CD4-positive, alpha-beta T cell treated with Interleukin-10 for 1 hour (primary cell): Measurements from ENCODE around the gene EPN2.
"Not testable (repeated sequence)": the region's sequence is repeated elsewhere in the genome, so short reads cannot be mapped to it uniquely, and the experiment has no call there.

Experiments used
- DNase-seq: peaks from one replicate; pipeline ENCODE4 v3.0.0-alpha.2; 2020

EPN2 gene

DNA sequence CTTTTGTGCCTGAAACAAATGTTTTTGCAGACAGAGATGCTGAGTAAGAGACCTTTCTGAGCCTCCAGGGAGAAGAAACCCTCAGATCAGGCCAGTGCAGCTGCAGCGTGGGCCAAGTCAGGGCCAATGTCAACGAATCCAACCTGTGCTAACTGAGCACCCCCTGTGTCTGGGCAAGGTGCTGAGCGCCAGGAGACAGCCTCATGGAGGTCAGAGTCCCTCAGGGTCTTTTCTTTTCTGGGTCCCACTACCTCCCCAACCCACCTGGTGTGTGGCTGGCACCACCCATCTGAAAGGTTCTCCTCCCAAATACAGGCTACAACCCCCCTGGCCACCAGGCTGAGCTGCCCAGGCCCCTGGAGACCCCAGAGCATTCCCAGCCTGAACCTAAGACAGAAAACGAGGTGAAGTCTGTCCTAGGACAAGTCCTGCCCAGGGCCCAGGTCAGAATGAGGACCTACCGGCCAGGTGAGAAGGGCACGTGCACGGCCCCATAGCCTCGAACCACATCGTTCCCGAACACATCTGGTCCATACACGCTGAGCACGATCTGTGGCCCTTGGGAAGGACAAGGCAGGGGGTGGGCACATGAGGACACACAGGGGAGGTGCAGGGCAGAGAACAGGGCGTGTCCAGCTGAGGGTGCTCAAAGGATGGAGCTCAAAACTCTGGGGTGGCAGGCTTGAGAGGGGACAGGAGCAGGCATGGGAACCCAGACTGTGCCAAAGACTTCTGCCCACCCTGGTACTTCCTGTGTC is 110.3 kb downstream of the EPN2 start:
- DNase-seq: no peak

DNA sequence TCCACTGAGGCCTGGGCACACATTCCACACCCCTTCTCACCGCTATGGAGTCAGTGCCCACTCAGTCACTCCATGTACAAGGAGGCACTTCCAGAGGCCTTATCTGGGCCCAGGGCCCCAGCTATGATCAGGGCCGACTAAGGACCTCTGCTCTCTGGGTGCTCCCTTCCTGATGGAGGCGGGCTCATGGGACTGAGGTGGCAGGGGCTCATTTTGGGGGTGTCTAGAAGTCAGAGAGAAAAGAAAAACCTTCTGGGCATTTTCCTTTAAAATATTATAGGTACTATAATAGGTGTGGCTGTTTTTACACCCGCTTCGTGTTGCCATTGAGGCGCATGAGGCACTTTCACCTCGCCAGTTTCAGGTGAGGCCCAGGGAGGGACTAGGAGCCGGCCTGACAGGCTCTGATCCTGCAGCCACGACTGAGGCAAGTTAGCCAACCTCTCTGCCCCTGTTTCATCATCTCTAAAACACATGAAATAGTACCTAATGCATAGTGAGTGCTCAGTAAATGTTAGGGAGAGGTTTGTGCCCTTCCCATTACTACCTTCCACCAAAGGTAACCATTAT is 111.0 kb downstream of the EPN2 start:
- DNase-seq: no peak

DNA sequence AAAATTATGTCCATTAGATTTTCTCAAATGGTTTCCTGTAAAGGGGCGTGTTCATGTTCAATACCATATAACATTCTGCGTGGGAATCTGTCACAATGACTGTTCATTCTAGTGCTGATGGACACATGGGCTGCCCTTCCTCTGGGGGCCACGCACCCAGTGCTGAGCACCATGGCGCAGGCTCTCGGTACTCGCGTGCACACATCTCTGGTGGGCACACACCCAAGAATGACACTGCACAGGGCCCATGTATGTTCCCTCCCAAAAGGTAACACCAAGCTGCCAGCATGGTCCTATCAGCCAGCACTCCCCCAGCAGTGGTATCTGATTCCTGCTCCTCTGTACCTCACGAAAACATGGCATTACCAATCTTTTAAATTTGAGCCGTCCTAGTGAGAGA is 111.6 kb downstream of the EPN2 start:
- DNase-seq: no peak

GRCh38 chr17:19353401-19353800 is 116.2 kb downstream of the EPN2 start:
- not testable (repeated sequence) for DNase-seq

- DNase-seq: no peak
Observed at GRCh38 chr17:19354748-19355147, 117.6 kb downstream of the EPN2 start.

DNA sequence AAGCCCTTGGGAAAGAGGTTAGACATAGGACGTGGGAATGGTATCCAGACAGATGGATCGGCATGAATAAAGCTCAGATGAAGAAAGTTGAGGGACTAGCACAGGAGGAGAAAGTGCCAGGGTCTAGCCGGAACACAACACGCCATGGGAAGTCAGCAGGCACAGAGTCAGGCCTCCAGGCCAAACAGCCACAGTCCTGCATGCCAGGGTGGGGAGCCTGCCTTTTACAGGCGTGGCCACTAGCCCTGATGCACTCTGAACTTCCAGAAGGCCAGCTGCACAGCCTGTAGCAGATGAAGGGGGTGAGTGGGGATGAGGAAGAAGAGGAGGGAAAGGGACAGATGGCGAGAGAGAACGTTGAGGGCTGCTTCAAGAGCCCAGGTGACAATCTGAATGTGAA is 120.2 kb downstream of the EPN2 start:
- DNase-seq: no peak

GRCh38 chr17:19357761-19358160 is 120.6 kb downstream of the EPN2 start:
- DNase-seq: no peak

GRCh38 chr17:19359151-19359550 is 122.0 kb downstream of the EPN2 start:
- no peak for DNase-seq

DNA sequence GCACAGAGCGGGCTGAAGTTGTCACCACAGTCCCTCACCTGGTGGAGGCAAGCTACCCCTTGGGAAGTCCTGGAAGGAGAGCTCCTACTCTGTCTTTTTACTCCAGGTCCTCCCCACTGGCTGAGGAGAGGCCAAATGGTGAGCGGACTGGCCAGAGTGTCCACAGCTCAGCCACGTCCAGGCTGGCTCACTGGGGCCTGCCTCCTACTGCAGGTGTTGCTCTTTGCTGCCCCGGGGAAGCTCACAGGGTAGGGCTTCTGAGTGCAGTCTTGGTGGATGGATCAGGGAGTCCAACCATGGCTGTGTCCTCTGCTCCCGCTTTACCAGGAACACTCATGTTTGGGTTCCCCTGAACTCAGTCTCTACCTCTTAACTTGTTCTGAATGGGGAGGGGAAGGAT is 122.7 kb downstream of the EPN2 start:
- DNase-seq: no peak

GRCh38 chr17:19360772-19361171 is 123.6 kb downstream of the EPN2 start:
- DNase-seq: no peak

DNA sequence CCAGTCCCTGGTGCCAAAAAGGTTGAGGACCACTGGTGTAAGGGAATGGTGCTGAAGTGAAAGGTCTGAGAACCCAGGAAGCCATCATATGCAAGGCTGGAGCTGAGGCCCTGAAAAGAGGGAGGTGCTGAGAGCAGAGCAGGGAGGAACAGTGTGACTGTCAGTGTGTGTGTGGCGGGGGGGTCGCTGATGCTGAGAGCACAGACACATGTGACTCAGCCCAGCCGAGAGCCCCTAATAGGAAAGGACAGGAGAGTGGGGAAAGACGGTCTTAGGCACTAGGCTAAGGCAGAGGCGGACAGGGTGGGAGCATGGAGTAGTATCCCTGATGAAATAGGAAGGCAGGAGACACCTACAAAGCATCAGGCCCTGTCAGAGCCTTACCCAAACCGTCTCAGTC is 124.2 kb downstream of the EPN2 start:
- no peak for DNase-seq

GRCh38 chr17:19361944-19362276 is 124.7 kb downstream of the EPN2 start:
- DNase-seq: no peak

GRCh38 chr17:19362277-19363113 is 125.3 kb downstream of the EPN2 start, which contains the start of gene B9D1:
Gene B9D1 (minus strand): TSS chr17:19362723. CDS start chr17:19362569, 154 bp downstream.
- DNase-seq: peak; percentile 96

- no peak for DNase-seq
Observed at GRCh38 chr17:19363114-19363438, 125.9 kb downstream of the EPN2 start.

GRCh38 chr17:19363460-19364035 is 126.4 kb downstream of the EPN2 start:
- DNase-seq: no peak

DNA sequence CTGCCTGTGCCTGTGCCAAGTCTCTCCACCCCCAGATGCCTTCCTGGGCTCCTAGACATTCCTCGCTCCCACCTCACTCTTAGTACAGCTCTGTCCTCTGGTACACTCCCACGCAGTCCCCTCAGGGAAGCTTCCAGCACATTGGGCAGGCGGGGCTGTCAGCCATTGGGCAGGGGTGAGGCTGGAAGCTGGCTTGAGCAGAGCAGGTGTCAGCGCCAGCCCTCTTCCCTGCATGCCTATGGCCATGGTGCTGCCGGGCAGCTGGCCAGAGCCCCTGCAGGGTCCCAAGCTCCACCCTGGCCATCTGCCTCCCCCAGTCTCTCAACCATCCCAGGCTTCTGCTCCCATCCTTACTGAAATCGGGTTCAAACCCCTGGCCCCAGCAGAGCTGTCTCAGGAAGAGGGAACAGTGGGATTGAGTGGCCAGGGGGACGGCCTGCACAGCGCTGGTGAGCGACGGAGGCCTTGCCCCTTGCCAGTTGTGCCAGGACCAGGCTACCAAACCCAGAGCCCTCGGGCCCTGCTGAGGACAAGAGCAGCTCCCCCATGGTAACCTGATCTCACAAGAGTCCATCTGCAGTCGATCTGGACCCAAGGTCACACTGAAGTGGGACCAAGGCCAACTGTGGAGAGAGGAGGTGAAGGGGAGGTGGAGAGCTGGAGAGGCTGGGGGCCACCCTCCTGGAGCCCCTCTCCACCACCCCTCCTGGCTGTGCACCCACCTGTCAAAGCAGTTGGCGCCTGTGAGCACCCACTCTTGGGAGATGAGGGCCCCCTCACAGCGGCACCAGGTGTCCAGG is 127.7 kb downstream of the EPN2 start:
- DNase-seq: no peak

GRCh38 chr17:19365499-19365817 is 128.3 kb downstream of the EPN2 start:
- no peak for DNase-seq

- no peak for DNase-seq
Observed at GRCh38 chr17:19365833-19366636, 128.9 kb downstream of the EPN2 start.

DNA sequence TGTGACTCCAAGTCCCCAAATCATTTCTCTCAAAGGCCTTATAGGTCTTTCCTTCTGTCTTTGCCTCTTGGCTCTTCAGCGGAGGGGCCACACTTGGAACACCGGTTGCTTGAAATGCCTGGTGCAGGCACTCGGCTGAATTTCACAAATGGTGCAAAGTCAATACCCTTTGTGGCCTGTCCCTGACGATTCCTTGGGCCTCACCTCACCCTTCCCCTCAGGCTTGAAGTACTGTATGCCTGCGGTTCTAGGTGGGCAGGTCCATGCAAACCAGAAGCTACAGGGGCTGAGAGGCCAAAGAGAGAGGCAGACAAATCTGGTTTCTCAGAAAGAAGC is 129.4 kb downstream of the EPN2 start:
- no peak for DNase-seq

GRCh38 chr17:19368229-19368628 is 131.1 kb downstream of the EPN2 start:
- no peak for DNase-seq

- no peak for DNase-seq
Observed at GRCh38 chr17:19369107-19369778, 132.1 kb downstream of the EPN2 start.
